HepG2 (cell line): ENCODE results near the gene IFI35. TPM values are rescaled to one million over a fixed set of nuclear protein-coding genes. Genes with fewer than 3 reads are reported as not detected.

Experiments
- AKAP8 ChIP-seq: sonication (generic); formaldehyde crosslinking; IDR thresholded peaks from 2 replicates; pipeline ENCODE4 v1.5.1; 2020; ENCODE audit warnings: mild to moderate bottlenecking, missing genetic modification reagents
- ATF7 ChIP-seq, 2 experiments: fragments of 450-650 bp in 1 of 2; sonication (generic) in 1 of 2; formaldehyde crosslinking in 1 of 2; IDR thresholded peaks; 2 replicates each; pipeline versions ENCODE4 v1.4.0 to v1.6.1; 2016 to 2020; ENCODE audit warnings: antibody characterized with exemption in 1 of 2, mild to moderate bottlenecking in 1 of 2, missing genetic modification reagents in 1 of 2
- ATM ChIP-seq: fragments of 450-650 bp; IDR thresholded peaks from 2 replicates; pipeline ENCODE4 v1.7.1; 2017; ENCODE audit warnings: mild to moderate bottlenecking, borderline replicate concordance
- ETV5 ChIP-seq: IDR thresholded peaks from 2 replicates; pipeline ENCODE4 v1.6.1; 2018; ENCODE audit warnings: missing biosample characterization, missing genetic modification reagents, inconsistent platforms, borderline replicate concordance
- FOSL1 ChIP-seq: sonication (generic); formaldehyde crosslinking; IDR thresholded peaks from 2 replicates; pipeline ENCODE4 v1.9.0; 2021; ENCODE audit warnings: missing genetic modification reagents, borderline replicate concordance
- FOXC1 ChIP-seq: sonication (generic); formaldehyde crosslinking; IDR thresholded peaks from 2 replicates; pipeline ENCODE4 v1.8.0; 2022; ENCODE audit warnings: mild to moderate bottlenecking, missing genetic modification reagents, borderline replicate concordance
- MXI1 ChIP-seq: IDR thresholded peaks from 3 replicates; pipeline ENCODE4 v1.6.1; 2012; ENCODE audit warnings: low read depth, low read length, inconsistent platforms, borderline replicate concordance
- NFE2L1 ChIP-seq: sonication (generic); formaldehyde crosslinking; IDR thresholded peaks from 2 replicates; pipeline ENCODE4 v1.4.0; 2020; ENCODE audit warnings: missing genetic modification reagents, mild to moderate bottlenecking, borderline replicate concordance
- PCBP1 ChIP-seq: fragments of 200-400 bp; formaldehyde crosslinking; IDR thresholded peaks from 2 replicates; pipeline ENCODE4 v1.6.1; 2017; ENCODE audit warnings: mild to moderate bottlenecking, low read depth, low read length, borderline replicate concordance
- RAD51 ChIP-seq: fragments of 450-650 bp; IDR thresholded peaks from 2 replicates; pipeline ENCODE4 v1.6.1; 2016; ENCODE audit warnings: borderline replicate concordance
- RFXAP ChIP-seq: sonication (generic); formaldehyde crosslinking; IDR thresholded peaks from 2 replicates; pipeline ENCODE4 v1.4.0; 2020; ENCODE audit warnings: missing genetic modification reagents, borderline replicate concordance
- SALL1 ChIP-seq: sonication (generic); formaldehyde crosslinking; IDR thresholded peaks from 2 replicates; pipeline ENCODE4 v1.8.0; 2022; ENCODE audit warnings: mild to moderate bottlenecking, missing genetic modification reagents
- SUZ12 ChIP-seq: fragments of 150-350 bp; IDR thresholded peaks from 2 replicates; pipeline ENCODE4 v1.6.1; 2014; ENCODE audit warnings: low read depth, low read length
- SYNCRIP ChIP-seq: fragments of 200-400 bp; formaldehyde crosslinking; IDR thresholded peaks from 2 replicates; pipeline ENCODE4 v1.6.1; 2018; ENCODE audit warnings: mild to moderate bottlenecking, low read depth, low read length; ENCODE audit not compliant: insufficient read depth
- TRIM24 ChIP-seq: sonication (generic); formaldehyde crosslinking; IDR thresholded peaks from 2 replicates; pipeline ENCODE4 v1.8.0; 2022; ENCODE audit warnings: mild to moderate bottlenecking, missing genetic modification reagents
- ZBED4 ChIP-seq: sonication (generic); formaldehyde crosslinking; IDR thresholded peaks from 2 replicates; pipeline ENCODE4 v1.4.0; 2020; ENCODE audit warnings: missing genetic modification reagents, borderline replicate concordance
- ZBTB20 ChIP-seq: sonication (generic); formaldehyde crosslinking; IDR thresholded peaks from 2 replicates; pipeline ENCODE4 v1.8.1; 2023; ENCODE audit warnings: missing genetic modification reagents, low read depth, mild to moderate bottlenecking, borderline replicate concordance
- ZFP62 ChIP-seq: sonication (generic); formaldehyde crosslinking; IDR thresholded peaks from 2 replicates; pipeline ENCODE4 v1.4.0; 2020; ENCODE audit warnings: missing genetic modification reagents
- ZNF225 ChIP-seq: sonication (generic); formaldehyde crosslinking; IDR thresholded peaks from 2 replicates; pipeline ENCODE4 v1.4.0; 2020; ENCODE audit warnings: mild to moderate bottlenecking, missing genetic modification reagents
- ZNF331 ChIP-seq: sonication (generic); formaldehyde crosslinking; IDR thresholded peaks from 2 replicates; pipeline ENCODE4 v1.4.0; 2020; ENCODE audit warnings: missing genetic modification reagents
- ZNF546 ChIP-seq: sonication (generic); formaldehyde crosslinking; conservative IDR thresholded peaks from 2 replicates; pipeline ENCODE4 v1.8.1; 2023; ENCODE audit warnings: mild to moderate bottlenecking, missing genetic modification reagents
- ZNF558 ChIP-seq: sonication (generic); formaldehyde crosslinking; IDR thresholded peaks from 2 replicates; pipeline ENCODE4 v1.9.0; 2022; ENCODE audit warnings: mild to moderate bottlenecking, missing genetic modification reagents, borderline replicate concordance
- ZNF562 ChIP-seq: sonication (generic); formaldehyde crosslinking; IDR thresholded peaks from 2 replicates; pipeline ENCODE4 v1.8.0; 2022; ENCODE audit warnings: missing genetic modification reagents, borderline replicate concordance
- ZNF7 ChIP-seq: IDR thresholded peaks from 2 replicates; pipeline ENCODE4 v1.6.1; 2016; ENCODE audit warnings: missing biosample characterization, missing genetic modification reagents
- ZNF773 ChIP-seq: sonication (generic); formaldehyde crosslinking; IDR thresholded peaks from 2 replicates; pipeline ENCODE4 v1.4.0; 2020; ENCODE audit warnings: missing genetic modification reagents, borderline replicate concordance
- polyA plus RNA-seq, 8 experiments: library from polyadenylated mRNA; depleted of rRNA in 3 of 8; stranded (reverse) in 7 of 8; unstranded in 1 of 8; fragments of >200 nt; fragmentation: Illumina TruSeq in 4 of 8; extraction: Trizol in 4 of 8; gene quantifications; 2 replicates each; pipeline versions ENCODE4 v1.2.1 to v1.2.3, GENCODE V29; 2011 to 2016; ENCODE audit warnings: low read depth in 4 of 8, missing spikeins in 1 of 8, mixed read lengths in 1 of 8; ENCODE audit not compliant: insufficient read depth in 1 of 8
- total RNA-seq, 5 experiments: library from RNA; depleted of rRNA; stranded (reverse); fragments of >200 nt; fragmentation: Illumina TruSeq; extraction: Trizol; gene quantifications; 2 replicates each; pipeline ENCODE4 v1.2.3, GENCODE V29; 2016; ENCODE audit warnings: low read depth in 1 of 5
- TF ChIP-seq, protein P1 (sequence below): sonication (generic); formaldehyde crosslinking; IDR thresholded peaks from 2 replicates; pipeline ENCODE4 v1.5.0; 2020; ENCODE audit warnings: missing genetic modification reagents
- TF ChIP-seq, protein P2 (sequence below): sonication (generic); formaldehyde crosslinking; IDR thresholded peaks from 2 replicates; pipeline ENCODE4 v1.4.0; 2020; ENCODE audit warnings: mild to moderate bottlenecking, missing genetic modification reagents

Gene IFI35
- total and polyA plus RNA-seq, 2 of the 13 experiments (the other 11 are each of a cell fraction or from before 2014, with no cell fraction given), result 28.9 to 38.1 TPM

- no peak for TF ChIP-seq ZFP62 (CRISPR knock-in tag)
- TF ChIP-seq ZBTB20, result peak; percentile 66; the same call in 1 of the 2 replicates
- no peak for TF ChIP-seq ATM
- no peak for TF ChIP-seq ZNF558
- no peak for TF ChIP-seq ZNF546 (CRISPR knock-in tag)
- TF ChIP-seq RFXAP, result no peak; the same call in 1 of the 2 replicates
- peak; percentile 37; the same call in 1 of the 2 replicates for TF ChIP-seq ZBED4
- TF ChIP-seq NFE2L1, result no peak
- TF ChIP-seq SUZ12, result no peak
- no peak for TF ChIP-seq PCBP1
- peak; percentile 59; the same call in 1 of the 2 replicates for TF ChIP-seq SALL1 (CRISPR knock-in tag)
- peak; percentile 82; the same call in 1 of the 2 replicates for TF ChIP-seq ETV5 (CRISPR knock-in tag)
- no peak for TF ChIP-seq SYNCRIP
- peak; percentile 79; the same call in 1 of the 2 replicates for TF ChIP-seq ZNF331 (CRISPR knock-in tag)
- TF ChIP-seq AKAP8 (CRISPR knock-in tag), result no peak; the same call in 1 of the 2 replicates
- TF ChIP-seq ATF7 (IDR thresholded peaks at IDR 0.05), result peak; percentile 72
- TF ChIP-seq ATF7 (CRISPR knock-in tag; IDR thresholded peaks at IDR 0.05), result no peak
- no peak for TF ChIP-seq RAD51
- TF ChIP-seq ZNF562 (CRISPR knock-in tag), result no peak
- no peak for TF ChIP-seq FOXC1 (CRISPR knock-in tag)
- TF ChIP-seq, protein P1, sequence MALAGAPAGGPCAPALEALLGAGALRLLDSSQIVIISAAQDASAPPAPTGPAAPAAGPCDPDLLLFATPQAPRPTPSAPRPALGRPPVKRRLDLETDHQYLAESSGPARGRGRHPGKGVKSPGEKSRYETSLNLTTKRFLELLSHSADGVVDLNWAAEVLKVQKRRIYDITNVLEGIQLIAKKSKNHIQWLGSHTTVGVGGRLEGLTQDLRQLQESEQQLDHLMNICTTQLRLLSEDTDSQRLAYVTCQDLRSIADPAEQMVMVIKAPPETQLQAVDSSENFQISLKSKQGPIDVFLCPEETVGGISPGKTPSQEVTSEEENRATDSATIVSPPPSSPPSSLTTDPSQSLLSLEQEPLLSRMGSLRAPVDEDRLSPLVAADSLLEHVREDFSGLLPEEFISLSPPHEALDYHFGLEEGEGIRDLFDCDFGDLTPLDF (CRISPR knock-in tag), result no peak
- TF ChIP-seq FOSL1 (CRISPR knock-in tag), result no peak
- no peak; the same call in 2 of the 3 replicates for TF ChIP-seq MXI1
- no peak for TF ChIP-seq ZNF225 (CRISPR knock-in tag)
- TF ChIP-seq ZNF7 (CRISPR knock-in tag), result no peak
- TF ChIP-seq ZNF773, result no peak
- TF ChIP-seq, protein P2, sequence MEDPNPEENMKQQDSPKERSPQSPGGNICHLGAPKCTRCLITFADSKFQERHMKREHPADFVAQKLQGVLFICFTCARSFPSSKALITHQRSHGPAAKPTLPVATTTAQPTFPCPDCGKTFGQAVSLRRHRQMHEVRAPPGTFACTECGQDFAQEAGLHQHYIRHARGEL, result no peak
- TF ChIP-seq TRIM24, result no peak
These were observed 4.2 kb downstream of the IFI35 start (continued) for GRCh38 chr17:43010667-43011308.
